SU-DHL-6 (cell line): ENCODE data around the gene KY.

Experiments used
- H2AFZ ChIP-seq: fragments of 200-600 bp; sonication (generic); 2 replicates; pipeline ENCODE4 v1.6.1; 2014; ENCODE audit warnings: low read depth, mild to moderate bottlenecking, moderate library complexity, mixed read lengths, antibody characterized with exemption, low read length; ENCODE audit not compliant: severe bottlenecking
- H3F3A ChIP-seq: fragments of 200-600 bp; shearing (Covaris generic); 2 replicates; pipeline ENCODE4 v1.6.0; 2016; ENCODE audit warnings: antibody characterized with exemption, mild to moderate bottlenecking; ENCODE audit not compliant: insufficient read depth
- H3K27ac ChIP-seq: fragments of 200-600 bp; sonication (generic); 2 replicates; pipeline ENCODE4 v1.5.1; 2016; ENCODE audit warnings: low read depth, mild to moderate bottlenecking, low read length, moderate library complexity, mixed read lengths
- H3K27me3 ChIP-seq: fragments of 200-600 bp; sonication (generic), shearing (Covaris generic); 2 replicates; pipeline ENCODE4 v1.6.0; 2014; ENCODE audit warnings: mild to moderate bottlenecking, low read length
- H3K36me3 ChIP-seq: fragments of 200-600 bp; sonication (generic); 2 replicates; pipeline ENCODE4 v1.6.1; 2014; ENCODE audit warnings: mild to moderate bottlenecking, low read length, mixed read lengths
- H3K4me2 ChIP-seq: fragments of 300-600, 200-600 bp; shearing (Covaris generic), sonication (generic); 2 replicates; pipeline ENCODE4 v1.6.0; 2014; ENCODE audit warnings: low read length, low read depth, mild to moderate bottlenecking; ENCODE audit not compliant: poor library complexity, severe bottlenecking
- H3K4me3 ChIP-seq: fragments of 200-600 bp; sonication (generic); 2 replicates; pipeline ENCODE4 v1.5.1; 2014; ENCODE audit warnings: antibody characterized with exemption, low read length, mild to moderate bottlenecking, mixed read lengths; ENCODE audit not compliant: insufficient read depth, poor library complexity, severe bottlenecking
- H3K79me2 ChIP-seq: fragments of 200-600 bp; sonication (generic); 2 replicates; pipeline ENCODE4 v1.6.1; 2014; ENCODE audit warnings: mild to moderate bottlenecking, low read length, moderate library complexity; ENCODE audit not compliant: insufficient read depth
- H3K9ac ChIP-seq: fragments of 200-600 bp; sonication (generic); 2 replicates; pipeline ENCODE4 v1.7.0; 2014; ENCODE audit warnings: mild to moderate bottlenecking, low read length
- H3K9me2 ChIP-seq: fragments of 200-600 bp; sonication (generic); replicated peaks from 2 replicates; pipeline ENCODE4 v1.6.1; 2014; ENCODE audit warnings: low read length; ENCODE audit not compliant: insufficient read depth
- H3K9me3 ChIP-seq: fragments of 200-600 bp; sonication (generic); 2 replicates; pipeline ENCODE4 v1.6.1; 2014; ENCODE audit warnings: low read length, mixed read lengths; ENCODE audit not compliant: insufficient read depth
- H4K20me1 ChIP-seq: fragments of 200-600 bp; sonication (generic); 2 replicates; pipeline ENCODE4 v1.6.1; 2014; ENCODE audit warnings: low read depth, mild to moderate bottlenecking, antibody characterized with exemption, low read length, moderate library complexity, mixed read lengths
- EZH2phosphoT487 ChIP-seq: fragments of 200-600 bp; sonication (generic), shearing (Covaris generic); conservative IDR thresholded peaks from 2 replicates; pipeline ENCODE4 v1.6.1; 2018; ENCODE audit warnings: mild to moderate bottlenecking, antibody characterized with exemption, low read length, moderate library complexity, mixed read lengths
- TF ChIP-seq, protein P1 (sequence below): fragments of 200-600 bp; sonication (generic); IDR thresholded peaks from one replicate; pipeline ENCODE4 v1.5.1; 2017; ENCODE audit warnings: antibody characterized with exemption, mild to moderate bottlenecking, low read length, moderate library complexity; ENCODE audit not compliant: insufficient read depth, poor library complexity, severe bottlenecking

Gene KY

DNA sequence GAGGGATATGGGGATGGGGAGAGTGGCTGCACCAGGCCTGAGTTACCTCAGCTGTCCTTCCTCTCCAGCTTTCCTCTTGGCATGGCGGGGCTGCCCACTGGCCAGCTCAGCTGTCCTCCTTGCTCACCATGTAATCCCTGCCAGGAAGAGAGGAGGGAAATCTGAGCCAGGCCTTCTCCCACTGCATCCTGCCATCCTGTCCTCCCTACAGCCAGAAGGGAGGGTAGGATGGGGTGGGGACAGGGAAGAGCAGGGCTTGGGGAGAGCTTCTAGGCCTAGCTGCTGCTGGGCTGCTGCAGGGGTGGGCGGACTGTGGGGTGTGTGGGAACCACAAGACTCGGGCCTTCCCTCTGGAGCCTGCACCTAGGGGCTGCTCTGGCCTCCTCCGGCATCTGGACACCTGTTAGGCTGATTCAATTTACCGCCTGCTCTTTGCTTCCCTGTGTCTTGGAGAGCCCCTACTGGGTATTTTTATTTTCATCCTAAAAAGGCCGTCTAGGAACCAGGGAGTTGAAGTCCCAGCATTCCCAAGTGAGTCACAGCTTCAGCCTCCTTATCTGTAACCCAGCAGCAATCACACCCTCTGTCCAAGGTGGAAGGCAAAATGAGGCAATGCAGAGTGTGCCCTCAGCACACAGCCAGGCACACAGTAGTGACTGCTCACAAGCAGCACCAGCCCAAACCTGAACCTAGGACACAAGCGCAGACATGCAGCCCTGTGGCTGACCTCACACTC, 13.1 kb upstream of the KY start:
- no peak overlapping the region for H2AFZ ChIP-seq
- no peaks in the 10 kb centered on the region for H3K79me2 ChIP-seq
- H3K4me2 ChIP-seq, result no peak overlapping the region

DNA sequence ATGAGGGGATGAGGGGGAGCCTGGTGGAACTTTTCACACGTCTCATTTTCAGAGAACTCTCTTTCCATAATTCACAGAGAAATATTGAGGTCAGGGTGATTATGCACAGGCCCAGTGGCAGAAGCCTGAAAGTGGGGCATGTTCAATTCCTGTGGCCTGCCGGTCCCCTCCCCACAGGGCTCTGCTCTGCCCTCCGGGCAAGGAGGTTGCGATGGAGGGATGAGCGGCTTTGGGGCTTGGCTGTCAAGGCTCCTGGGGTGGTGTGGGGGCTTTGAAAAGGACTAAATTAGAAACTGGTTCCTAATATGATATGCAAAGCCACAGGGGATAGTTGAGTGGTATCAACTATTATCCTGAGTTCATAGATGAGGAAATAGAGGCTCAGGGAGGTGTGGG, 9.2 kb upstream of the KY start:
- Histone ChIP-seq H3K36me3 (no peaks in the 10 kb centered on the region), H3K27me3 (no peaks in the 10 kb centered on the region), H4K20me1 (no peaks in the 10 kb centered on the region), H3K9me3 (no peaks in the 10 kb centered on the region), H3F3A (no peaks in the 10 kb centered on the region), H3K4me3 (no peak overlapping the region), H3K79me2 (no peaks in the 10 kb centered on the region), H3K4me2 (no peak overlapping the region), H3K9ac (no peak overlapping the region), H3K9me2 (no peaks in the 10 kb centered on the region), H3K27ac (no peak overlapping the region), H2AFZ (no peak overlapping the region)
- TF ChIP-seq, protein P1, sequence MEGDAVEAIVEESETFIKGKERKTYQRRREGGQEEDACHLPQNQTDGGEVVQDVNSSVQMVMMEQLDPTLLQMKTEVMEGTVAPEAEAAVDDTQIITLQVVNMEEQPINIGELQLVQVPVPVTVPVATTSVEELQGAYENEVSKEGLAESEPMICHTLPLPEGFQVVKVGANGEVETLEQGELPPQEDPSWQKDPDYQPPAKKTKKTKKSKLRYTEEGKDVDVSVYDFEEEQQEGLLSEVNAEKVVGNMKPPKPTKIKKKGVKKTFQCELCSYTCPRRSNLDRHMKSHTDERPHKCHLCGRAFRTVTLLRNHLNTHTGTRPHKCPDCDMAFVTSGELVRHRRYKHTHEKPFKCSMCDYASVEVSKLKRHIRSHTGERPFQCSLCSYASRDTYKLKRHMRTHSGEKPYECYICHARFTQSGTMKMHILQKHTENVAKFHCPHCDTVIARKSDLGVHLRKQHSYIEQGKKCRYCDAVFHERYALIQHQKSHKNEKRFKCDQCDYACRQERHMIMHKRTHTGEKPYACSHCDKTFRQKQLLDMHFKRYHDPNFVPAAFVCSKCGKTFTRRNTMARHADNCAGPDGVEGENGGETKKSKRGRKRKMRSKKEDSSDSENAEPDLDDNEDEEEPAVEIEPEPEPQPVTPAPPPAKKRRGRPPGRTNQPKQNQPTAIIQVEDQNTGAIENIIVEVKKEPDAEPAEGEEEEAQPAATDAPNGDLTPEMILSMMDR, result no peak
- TF ChIP-seq EZH2phosphoT487, result no peak

More for the DNA sequence above, 13.1 kb upstream of the KY start:
- no peak for TF ChIP-seq EZH2phosphoT487
- TF ChIP-seq, protein P1, result no peak
- no peaks in the 10 kb centered on the region for H4K20me1 ChIP-seq
- H3F3A ChIP-seq, result no peaks in the 10 kb centered on the region
- H3K27ac ChIP-seq, result no peak overlapping the region
- no peaks in the 10 kb centered on the region for H3K36me3 ChIP-seq
- H3K9me3 ChIP-seq, result no peaks in the 10 kb centered on the region
- no peak overlapping the region for H3K4me3 ChIP-seq
- H3K9ac ChIP-seq, result no peak overlapping the region
- H3K27me3 ChIP-seq, result no peaks in the 10 kb centered on the region
- no peaks in the 10 kb centered on the region for H3K9me2 ChIP-seq

DNA sequence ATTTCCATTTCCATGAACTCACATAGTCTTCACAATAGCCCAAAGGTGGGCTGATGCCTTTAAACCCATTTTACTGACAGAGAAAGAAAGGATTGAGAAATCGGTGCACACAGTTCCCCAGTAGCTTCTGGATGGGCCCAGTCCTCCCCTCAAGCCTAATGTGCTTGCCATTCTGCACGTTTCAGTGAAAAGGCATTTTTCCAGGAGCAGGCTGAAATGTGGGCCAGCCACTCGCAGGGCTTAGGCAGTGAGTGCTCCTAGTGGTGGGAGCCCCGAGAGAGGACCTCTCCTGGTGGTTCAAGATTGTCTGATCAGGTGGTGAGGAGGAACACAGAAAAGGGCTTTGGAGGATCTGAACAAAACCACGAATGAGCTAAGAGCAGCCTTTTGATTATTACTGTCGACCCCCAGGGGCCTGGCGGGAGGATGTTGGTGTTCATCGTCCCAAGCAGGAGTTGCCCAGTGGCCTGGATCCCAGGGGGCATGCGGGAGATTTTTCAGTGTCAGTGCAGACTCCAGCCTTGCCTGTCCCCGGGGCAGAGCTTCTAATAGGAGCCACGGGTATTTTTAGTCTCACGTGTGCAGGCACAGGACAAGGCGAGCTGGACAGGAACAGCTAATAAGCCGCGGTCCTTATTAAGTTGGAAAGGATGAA, 8.7 kb upstream of the KY start:
- H3K27me3 ChIP-seq, result no peaks in the 10 kb centered on the region
- no peaks in the 10 kb centered on the region for H3K36me3 ChIP-seq
- no peaks in the 10 kb centered on the region for H4K20me1 ChIP-seq
- no peaks in the 10 kb centered on the region for H3K79me2 ChIP-seq
- H3K9ac ChIP-seq, result no peak overlapping the region
- no peaks in the 10 kb centered on the region for H3K9me3 ChIP-seq
- TF ChIP-seq EZH2phosphoT487, result no peak
- H3F3A ChIP-seq, result no peaks in the 10 kb centered on the region
- no peak overlapping the region for H3K4me2 ChIP-seq
- H3K4me3 ChIP-seq, result no peak overlapping the region
- H2AFZ ChIP-seq, result no peak overlapping the region
- H3K27ac ChIP-seq, result no peak overlapping the region
- H3K9me2 ChIP-seq, result no peaks in the 10 kb centered on the region

DNA sequence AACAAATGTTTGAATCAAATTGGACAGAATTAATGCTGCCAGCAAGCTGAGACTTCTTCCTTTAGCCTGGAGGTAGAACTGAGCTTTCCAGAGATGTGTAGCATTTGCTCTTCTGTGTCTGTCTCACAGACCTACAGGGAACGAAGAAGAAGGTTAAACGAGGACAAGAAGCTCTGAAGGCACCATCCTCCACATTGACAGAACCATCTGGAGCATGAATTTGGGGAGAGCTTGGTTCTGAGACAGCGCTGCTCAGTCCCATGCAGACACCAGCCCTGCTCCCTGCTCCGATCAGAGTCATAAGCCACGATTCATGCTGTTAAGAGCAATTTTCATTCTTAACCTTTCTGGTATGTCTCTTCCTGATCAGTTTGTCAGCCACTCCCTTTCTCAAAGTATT, 7.7 kb upstream of the KY start:
- no peaks in the 10 kb centered on the region for H3K9me3 ChIP-seq
- no peaks in the 10 kb centered on the region for H3K9me2 ChIP-seq
- H4K20me1 ChIP-seq, result no peaks in the 10 kb centered on the region
- no peaks in the 10 kb centered on the region for H3K36me3 ChIP-seq
- H3K79me2 ChIP-seq, result no peaks in the 10 kb centered on the region
- TF ChIP-seq EZH2phosphoT487, result no peak
- TF ChIP-seq, protein P1, result no peak
- no peaks in the 10 kb centered on the region for H3K27me3 ChIP-seq
- no peak overlapping the region for H3K4me3 ChIP-seq
- H2AFZ ChIP-seq, result no peak overlapping the region
- H3K9ac ChIP-seq, result no peak overlapping the region
- H3K4me2 ChIP-seq, result no peak overlapping the region
- no peaks in the 10 kb centered on the region for H3F3A ChIP-seq
- H3K27ac ChIP-seq, result no peak overlapping the region
